Measurements from ENCODE around the gene TTYH1. TPM values are rescaled to one million over a fixed set of nuclear protein-coding genes. Genes with fewer than 3 reads are reported as not detected.
"Not testable (repeated sequence)": the region's sequence is repeated elsewhere in the genome, so short reads cannot be mapped to it uniquely, and the experiment has no call there.

The TTYH1 gene
- polyA plus RNA-seq: 8.2 TPM
- long read RNA-seq, donor 1, partial matches to known transcripts: 0 of 2 reads
- long read RNA-seq, donor 1, other reads (novel, unspliced or antisense): 0 of 2 reads
- long read RNA-seq, donor 2, partial matches to known transcripts: 0 of 4 reads
- long read RNA-seq, donor 2, other reads (novel, unspliced or antisense): 0 of 4 reads
- long read RNA-seq, donor 3: 0 reads
- long read RNA-seq, donor 4, partial matches to known transcripts: 0 of 2 reads
- long read RNA-seq, donor 4, other reads (novel, unspliced or antisense): 0 of 2 reads
- long read RNA-seq, donor 5: 0 reads
- long read RNA-seq, donor 6, partial matches to known transcripts: 0 of 1 reads
- long read RNA-seq, donor 6, other reads (novel, unspliced or antisense): 0 of 1 reads
- long read RNA-seq, donor 7, partial matches to known transcripts: 30 of 34 reads
- long read RNA-seq, donor 7, other reads (novel, unspliced or antisense): 0 of 34 reads
- long read RNA-seq, donor 8, partial matches to known transcripts: 0 of 1 reads
- long read RNA-seq, donor 8, other reads (novel, unspliced or antisense): 0 of 1 reads
- long read RNA-seq, donor 9, partial matches to known transcripts: 0 of 3 reads
- long read RNA-seq, donor 9, other reads (novel, unspliced or antisense): 0 of 3 reads
- long read RNA-seq, donor 10, partial matches to known transcripts: 0 of 3 reads
- long read RNA-seq, donor 10, other reads (novel, unspliced or antisense): 0 of 3 reads
- long read RNA-seq, donor 11, partial matches to known transcripts: 0 of 2 reads
- long read RNA-seq, donor 11, other reads (novel, unspliced or antisense): 0 of 2 reads

GRCh38 chr19:54415208-54415900 is at the start of gene TTYH1:
Gene TTYH1, plus strand, starts transcription at chr19:54415464. Its CDS starts 89 bp downstream, at chr19:54415553.
- no peak for DNase-seq
- Histone ChIP-seq H3K27me3 (ENCODE audit: control insufficient read depth, insufficient read depth, low read length) (peaks cover 35% of the 10 kb centered on the region), H3K4me1 (ENCODE audit: control insufficient read depth, insufficient read depth, low read length) (peaks cover 11% of the 10 kb centered on the region), H3K4me3 (ENCODE audit: low read length) (peak within 1 kb of the TSS; percentile 31), H3K9me3 (ENCODE audit: control insufficient read depth, low read depth, low read length) (no peaks in the 10 kb centered on the region), H3K27ac (ENCODE audit: low read length) (no peak within 1 kb of the TSS), H3K36me3 (ENCODE audit: control insufficient read depth, insufficient read depth, low read length) (no peaks in the 10 kb centered on the region)
- no CpG with 5 or more reads among the region's 68 CpGs for WGBS (ENCODE audit: insufficient coverage, low lambda C conversion rate)

- DNase-seq; H3K4me3 ChIP-seq (ENCODE audit: low read length); H3K27me3 ChIP-seq (ENCODE audit: control insufficient read depth, insufficient read depth, low read length); H3K36me3 ChIP-seq (ENCODE audit: control insufficient read depth, insufficient read depth, low read length); H3K9me3 ChIP-seq (ENCODE audit: control insufficient read depth, low read depth, low read length); H3K4me1 ChIP-seq (ENCODE audit: control insufficient read depth, insufficient read depth, low read length); H3K27ac ChIP-seq (ENCODE audit: low read length): not testable (repeated sequence)
- no CpG with 5 or more reads among the region's 13 CpGs for WGBS (ENCODE audit: insufficient coverage, low lambda C conversion rate)
Measured at GRCh38 chr19:54365798-54366197, 49.5 kb upstream of the TTYH1 start.

GRCh38 chr19:54366811-54367210 is 48.5 kb upstream of the TTYH1 start:
- H3K27me3 ChIP-seq (ENCODE audit: control insufficient read depth, insufficient read depth, low read length): no peaks in the 10 kb centered on the region
- no peak overlapping the region for H3K4me3 ChIP-seq (ENCODE audit: low read length)
- no peak for DNase-seq
- H3K9me3 ChIP-seq (ENCODE audit: control insufficient read depth, low read depth, low read length): no peaks in the 10 kb centered on the region
- no peaks in the 10 kb centered on the region for H3K4me1 ChIP-seq (ENCODE audit: control insufficient read depth, insufficient read depth, low read length)
- 83% methylated on average over 3 of the region's 6 CpGs for WGBS (ENCODE audit: insufficient coverage, low lambda C conversion rate)
- H3K27ac ChIP-seq (ENCODE audit: low read length): no peak overlapping the region
- no peaks in the 10 kb centered on the region for H3K36me3 ChIP-seq (ENCODE audit: control insufficient read depth, insufficient read depth, low read length)

- DNase-seq: no peak
- H3K27me3 ChIP-seq (ENCODE audit: control insufficient read depth, insufficient read depth, low read length): no peaks in the 10 kb centered on the region
- H3K27ac ChIP-seq (ENCODE audit: low read length): no peak overlapping the region
- H3K4me1 ChIP-seq (ENCODE audit: control insufficient read depth, insufficient read depth, low read length): no peaks in the 10 kb centered on the region
- no peaks in the 10 kb centered on the region for H3K36me3 ChIP-seq (ENCODE audit: control insufficient read depth, insufficient read depth, low read length)
- H3K9me3 ChIP-seq (ENCODE audit: control insufficient read depth, low read depth, low read length): no peaks in the 10 kb centered on the region
- no CpG with 5 or more reads among the region's 8 CpGs for WGBS (ENCODE audit: insufficient coverage, low lambda C conversion rate)
- no peak overlapping the region for H3K4me3 ChIP-seq (ENCODE audit: low read length)
Measured at GRCh38 chr19:54369082-54369687, 46.1 kb upstream of the TTYH1 start.

- not testable (repeated sequence) for H3K36me3 ChIP-seq (ENCODE audit: control insufficient read depth, insufficient read depth, low read length)
- WGBS (ENCODE audit: insufficient coverage, low lambda C conversion rate): no CpG with 5 or more reads among the region's 19 CpGs
Measured at GRCh38 chr19:54369688-54370433, 45.4 kb upstream of the TTYH1 start.

GRCh38 chr19:54370434-54370796 is 44.8 kb upstream of the TTYH1 start:
- H3K27me3 ChIP-seq (ENCODE audit: control insufficient read depth, insufficient read depth, low read length); DNase-seq; H3K4me1 ChIP-seq (ENCODE audit: control insufficient read depth, insufficient read depth, low read length); H3K36me3 ChIP-seq (ENCODE audit: control insufficient read depth, insufficient read depth, low read length); H3K27ac ChIP-seq (ENCODE audit: low read length); H3K9me3 ChIP-seq (ENCODE audit: control insufficient read depth, low read depth, low read length); H3K4me3 ChIP-seq (ENCODE audit: low read length): not testable (repeated sequence)
- WGBS (ENCODE audit: insufficient coverage, low lambda C conversion rate): 85% methylated on average over 4 of the region's 10 CpGs

More at GRCh38 chr19:54369688-54370433, 45.4 kb upstream of the TTYH1 start:
- H3K27ac ChIP-seq (ENCODE audit: low read length); DNase-seq; H3K9me3 ChIP-seq (ENCODE audit: control insufficient read depth, low read depth, low read length); H3K27me3 ChIP-seq (ENCODE audit: control insufficient read depth, insufficient read depth, low read length); H3K4me3 ChIP-seq (ENCODE audit: low read length); H3K4me1 ChIP-seq (ENCODE audit: control insufficient read depth, insufficient read depth, low read length): not testable (repeated sequence)

- not testable (repeated sequence) for DNase-seq; H3K27ac ChIP-seq (ENCODE audit: low read length); H3K4me3 ChIP-seq (ENCODE audit: low read length); H3K4me1 ChIP-seq (ENCODE audit: control insufficient read depth, insufficient read depth, low read length); H3K27me3 ChIP-seq (ENCODE audit: control insufficient read depth, insufficient read depth, low read length); H3K36me3 ChIP-seq (ENCODE audit: control insufficient read depth, insufficient read depth, low read length); H3K9me3 ChIP-seq (ENCODE audit: control insufficient read depth, low read depth, low read length)
- 100% methylated on average over 1 of the region's 5 CpGs for WGBS (ENCODE audit: insufficient coverage, low lambda C conversion rate)
Measured at GRCh38 chr19:54371453-54371852, 43.8 kb upstream of the TTYH1 start.

GRCh38 chr19:54373781-54374631 is 41.3 kb upstream of the TTYH1 start:
- Histone ChIP-seq H3K4me1 (ENCODE audit: control insufficient read depth, insufficient read depth, low read length) (no peaks in the 10 kb centered on the region), H3K27ac (ENCODE audit: low read length) (no peak overlapping the region), H3K36me3 (ENCODE audit: control insufficient read depth, insufficient read depth, low read length) (no peaks in the 10 kb centered on the region), H3K9me3 (ENCODE audit: control insufficient read depth, low read depth, low read length) (no peaks in the 10 kb centered on the region), H3K4me3 (ENCODE audit: low read length) (no peak overlapping the region), H3K27me3 (ENCODE audit: control insufficient read depth, insufficient read depth, low read length) (no peaks in the 10 kb centered on the region)
- DNase-seq: no peak
- no CpG with 5 or more reads among the region's 16 CpGs for WGBS (ENCODE audit: insufficient coverage, low lambda C conversion rate)

GRCh38 chr19:54375181-54375938 is 39.9 kb upstream of the TTYH1 start:
- not testable (repeated sequence) for H3K36me3 ChIP-seq (ENCODE audit: control insufficient read depth, insufficient read depth, low read length); H3K27ac ChIP-seq (ENCODE audit: low read length); H3K4me3 ChIP-seq (ENCODE audit: low read length); H3K9me3 ChIP-seq (ENCODE audit: control insufficient read depth, low read depth, low read length); H3K27me3 ChIP-seq (ENCODE audit: control insufficient read depth, insufficient read depth, low read length); H3K4me1 ChIP-seq (ENCODE audit: control insufficient read depth, insufficient read depth, low read length)
- peak in 1 of 2 donors; percentile 16 for DNase-seq
- no CpG with 5 or more reads among the region's 28 CpGs for WGBS (ENCODE audit: insufficient coverage, low lambda C conversion rate)

Measured in large intestine (tissue), 12 donors.